HFFc6 (cell line): ENCODE data around the gene PIR. TPM values are rescaled to one million over a fixed set of nuclear protein-coding genes. Genes with fewer than 3 reads are reported as not detected.

Experiments used
- DNase-seq: peaks from one replicate; pipeline ENCODE4 v3.0.0-alpha.2; 2018
- H3K27ac Mint-ChIP-seq: 2 replicates; pipeline ENCODE4 v1.8.0; 2020; ENCODE audit warnings: mild to moderate bottlenecking, mixed read lengths
- H3K27me3 Mint-ChIP-seq: 2 replicates; pipeline ENCODE4 v1.8.0; 2021; ENCODE audit warnings: mild to moderate bottlenecking, moderate library complexity, mixed read lengths; ENCODE audit not compliant: insufficient read depth
- H3K36me3 Mint-ChIP-seq: 2 replicates; pipeline ENCODE4 v1.8.0; 2021; ENCODE audit warnings: low read depth, mixed read lengths
- H3K4me1 Mint-ChIP-seq: 2 replicates; pipeline ENCODE4 v1.8.0; 2020; ENCODE audit warnings: low read depth, mixed read lengths
- H3K4me3 Mint-ChIP-seq: 2 replicates; pipeline ENCODE4 v1.8.0; 2020; ENCODE audit warnings: mild to moderate bottlenecking, moderate library complexity, mixed read lengths
- H3K9me3 Mint-ChIP-seq: 2 replicates; pipeline ENCODE4 v1.8.0; 2020; ENCODE audit warnings: mild to moderate bottlenecking, mixed read lengths
- total RNA-seq, 6 experiments: library from RNA; stranded (reverse); fragmentation: NEBNext Ultra II Directional; extraction: Animal tissue kit (Norgen Biotek cat#: 25700); gene quantifications; 2 replicates in 1 of 6; 3 replicates in 5 of 6; pipeline ENCODE4 v1.2.3, GENCODE V29; 2021
- TF ChIP-seq, protein P1 (sequence below): fragments of 200-600 bp; sonication (generic); IDR thresholded peaks from 2 replicates; pipeline ENCODE4 v1.5.0; 2021; ENCODE audit warnings: antibody characterized with exemption, mild to moderate bottlenecking

Gene PIR
- total RNA-seq, 6 experiments from 2014 or later: 4.3 to 8.8 (median 6.7) TPM

- H3K4me1 Mint-ChIP-seq: 0 out of 2 replicates have a peak, but pooled peaks cover under 1% of the 10 kb centered on the region
- TF ChIP-seq, protein P1, sequence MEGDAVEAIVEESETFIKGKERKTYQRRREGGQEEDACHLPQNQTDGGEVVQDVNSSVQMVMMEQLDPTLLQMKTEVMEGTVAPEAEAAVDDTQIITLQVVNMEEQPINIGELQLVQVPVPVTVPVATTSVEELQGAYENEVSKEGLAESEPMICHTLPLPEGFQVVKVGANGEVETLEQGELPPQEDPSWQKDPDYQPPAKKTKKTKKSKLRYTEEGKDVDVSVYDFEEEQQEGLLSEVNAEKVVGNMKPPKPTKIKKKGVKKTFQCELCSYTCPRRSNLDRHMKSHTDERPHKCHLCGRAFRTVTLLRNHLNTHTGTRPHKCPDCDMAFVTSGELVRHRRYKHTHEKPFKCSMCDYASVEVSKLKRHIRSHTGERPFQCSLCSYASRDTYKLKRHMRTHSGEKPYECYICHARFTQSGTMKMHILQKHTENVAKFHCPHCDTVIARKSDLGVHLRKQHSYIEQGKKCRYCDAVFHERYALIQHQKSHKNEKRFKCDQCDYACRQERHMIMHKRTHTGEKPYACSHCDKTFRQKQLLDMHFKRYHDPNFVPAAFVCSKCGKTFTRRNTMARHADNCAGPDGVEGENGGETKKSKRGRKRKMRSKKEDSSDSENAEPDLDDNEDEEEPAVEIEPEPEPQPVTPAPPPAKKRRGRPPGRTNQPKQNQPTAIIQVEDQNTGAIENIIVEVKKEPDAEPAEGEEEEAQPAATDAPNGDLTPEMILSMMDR: no peak
- no peak for DNase-seq
- H3K36me3 Mint-ChIP-seq: no peaks in the 10 kb centered on the region
- H3K9me3 Mint-ChIP-seq: no peaks in the 10 kb centered on the region
- H3K27ac Mint-ChIP-seq: no peak overlapping the region
- no peak overlapping the region for H3K4me3 Mint-ChIP-seq
- no peaks in the 10 kb centered on the region; the same call in none of the 2 replicates for H3K27me3 Mint-ChIP-seq
Observed at GRCh38 chrX:15435836-15436619, 57.1 kb downstream of the PIR start.

DNA sequence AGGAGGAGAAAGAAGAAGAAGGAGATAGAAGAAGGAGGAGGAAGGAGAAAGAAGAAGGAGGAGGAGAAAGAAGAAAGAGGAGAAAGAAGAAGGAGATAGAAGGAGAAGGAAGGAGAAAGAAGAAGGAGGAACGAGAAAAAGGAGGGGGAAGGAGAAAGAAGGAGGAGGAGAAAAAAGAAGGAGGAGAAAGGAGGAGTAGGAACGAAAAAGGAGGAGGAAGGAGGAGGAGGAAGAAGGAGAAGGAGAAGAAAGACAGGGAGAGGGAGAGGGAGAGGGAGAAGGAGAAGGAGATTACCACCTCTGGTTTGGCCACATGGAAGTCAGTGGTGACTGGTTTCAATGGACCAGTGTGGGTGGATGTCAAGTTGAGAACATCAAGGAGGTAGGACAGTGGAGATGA is 58.9 kb downstream of the PIR start:
- DNase-seq: no peak
- Mint-ChIP-seq H3K4me3 (no peak overlapping the region), H3K27me3 (no peaks in the 10 kb centered on the region; the same call in 1 of the 2 replicates), H3K36me3 (no peaks in the 10 kb centered on the region), H3K27ac (no peak overlapping the region), H3K4me1 (peaks cover 10% of the 10 kb centered on the region), H3K9me3 (no peaks in the 10 kb centered on the region)
- TF ChIP-seq, protein P1: no peak

- DNase-seq: no peak
- H3K27ac Mint-ChIP-seq: no peak overlapping the region; the same call in 1 of the 2 replicates
- H3K4me3 Mint-ChIP-seq: no peak overlapping the region
Observed at GRCh38 chrX:15430584-15430983, 62.5 kb downstream of the PIR start.

DNA sequence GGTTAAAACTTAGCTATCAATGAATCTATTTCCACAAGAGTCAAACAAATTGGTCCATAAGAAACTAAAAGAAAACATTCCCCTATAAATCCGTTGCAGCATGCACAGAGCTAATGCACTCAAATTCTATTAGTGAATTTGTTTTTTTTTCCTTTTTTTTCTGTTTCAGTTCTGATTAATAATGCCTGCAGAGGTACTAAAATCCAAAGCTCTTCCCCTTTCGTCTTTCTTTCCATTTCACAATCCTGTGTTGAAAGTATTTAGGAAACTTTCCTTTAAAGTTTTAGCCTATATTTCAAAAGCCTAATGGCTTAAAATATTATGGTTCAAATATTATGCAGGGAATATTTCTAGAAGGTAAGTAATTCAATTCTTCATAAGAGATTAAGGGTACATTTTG is 63.1 kb downstream of the PIR start:
- no peaks in the 10 kb centered on the region for H3K36me3 Mint-ChIP-seq
- H3K4me1 Mint-ChIP-seq: peaks cover 10% of the 10 kb centered on the region
- DNase-seq: no peak
- H3K4me3 Mint-ChIP-seq: no peak overlapping the region
- H3K27me3 Mint-ChIP-seq: no peaks in the 10 kb centered on the region; the same call in 1 of the 2 replicates
- no peak overlapping the region for H3K27ac Mint-ChIP-seq
- TF ChIP-seq, protein P1: no peak
- H3K9me3 Mint-ChIP-seq: no peaks in the 10 kb centered on the region

More at GRCh38 chrX:15430584-15430983, 62.5 kb downstream of the PIR start:
- H3K27me3 Mint-ChIP-seq: no peaks in the 10 kb centered on the region; the same call in 1 of the 2 replicates
- H3K4me1 Mint-ChIP-seq: peaks cover 10% of the 10 kb centered on the region
- no peaks in the 10 kb centered on the region for H3K9me3 Mint-ChIP-seq
- no peaks in the 10 kb centered on the region for H3K36me3 Mint-ChIP-seq
- TF ChIP-seq, protein P1: no peak

- Mint-ChIP-seq H3K4me1 (no peaks in the 10 kb centered on the region), H3K27me3 (no peaks in the 10 kb centered on the region), H3K9me3 (no peaks in the 10 kb centered on the region), H3K36me3 (no peaks in the 10 kb centered on the region), H3K4me3 (no peak overlapping the region), H3K27ac (no peak overlapping the region)
- DNase-seq: no peak
- TF ChIP-seq, protein P1: no peak
Observed at GRCh38 chrX:15425024-15425423, 68.1 kb downstream of the PIR start.
